Stromal cell of bone marrow (primary cell): ENCODE results near the gene OR51D1.

Experiments
- DNase-seq: peaks from one replicate; pipeline ENCODE4 v3.0.0-alpha.2; 2012; ENCODE audit warnings: low read depth

The OR51D1 gene

GRCh38 chr11:4636962-4637661 is at the start of gene OR51D1:
OR51D1 (plus strand) TSS chr11:4637477; CDS start chr11:4639791, 2,314 bp downstream.
- peak; percentile 43 for DNase-seq

- DNase-seq: no peak
Measured at GRCh38 chr11:4589017-4589416, 48.3 kb upstream of the OR51D1 start.

GRCh38 chr11:4593739-4594138 is 43.5 kb upstream of the OR51D1 start, which contains the start of gene OR52I1:
OR52I1 (plus strand) TSS chr11:4594039; CDS start chr11:4594039, 0 bp downstream.
- DNase-seq: no peak

- DNase-seq: no peak
Measured at GRCh38 chr11:4605057-4605456, 32.2 kb upstream of the OR51D1 start.

GRCh38 chr11:4606231-4607015 is 30.9 kb upstream of the OR51D1 start:
- DNase-seq: peak; percentile 36

- no peak for DNase-seq
Measured at GRCh38 chr11:4607096-4607495, 30.2 kb upstream of the OR51D1 start.

- DNase-seq: peak; percentile 95
Measured at GRCh38 chr11:4607781-4608666, 29.3 kb upstream of the OR51D1 start, which contains the start of gene TRIM68. TRIM68 (minus strand) TSS chr11:4608231; CDS start chr11:4605504, 2,727 bp downstream.

- no peak for DNase-seq
Measured at GRCh38 chr11:4610258-4610935, 26.9 kb upstream of the OR51D1 start.

GRCh38 chr11:4611986-4612385 is 25.3 kb upstream of the OR51D1 start:
- DNase-seq: no peak

GRCh38 chr11:4615856-4616444 is 21.3 kb upstream of the OR51D1 start:
- no peak for DNase-seq

- DNase-seq: no peak
Measured at GRCh38 chr11:4619514-4619913, 17.8 kb upstream of the OR51D1 start.

- peak; percentile 54 for DNase-seq
Measured at GRCh38 chr11:4626207-4627099, 10.8 kb upstream of the OR51D1 start.

GRCh38 chr11:4636136-4636535 is 1.1 kb upstream of the OR51D1 start:
- DNase-seq: no peak

- DNase-seq: no peak
Measured at GRCh38 chr11:4637662-4638047, 378 bp downstream of the OR51D1 start.

GRCh38 chr11:4639931-4640330 is 2.7 kb downstream of the OR51D1 start:
- no peak for DNase-seq

- no peak for DNase-seq
Measured at GRCh38 chr11:4641501-4641900, 4.2 kb downstream of the OR51D1 start.

- DNase-seq: no peak
Measured at GRCh38 chr11:4642043-4642442, 4.8 kb downstream of the OR51D1 start.

GRCh38 chr11:4643076-4643475 is 5.8 kb downstream of the OR51D1 start:
- DNase-seq: peak; percentile 2

GRCh38 chr11:4643682-4644081 is 6.4 kb downstream of the OR51D1 start, which contains the start of gene OR51E1:
OR51E1 (plus strand) TSS chr11:4643982; CDS start chr11:4652527, 8,545 bp downstream.
- no peak for DNase-seq

GRCh38 chr11:4644233-4644632 is 7.0 kb downstream of the OR51D1 start:
- DNase-seq: no peak
